ENCODE results near the gene TXNDC5. TPM values are rescaled to one million over a fixed set of nuclear protein-coding genes. Genes with fewer than 3 reads are reported as not detected.

Gene TXNDC5
- total and polyA plus RNA-seq, 2 of the 13 experiments (the other 11 are each of a cell fraction or from before 2014, with no cell fraction given) = 287 to 578 TPM

GRCh38 chr6:7851780-7852179, 58.8 kb downstream of the TXNDC5 start (continued):
- TF ChIP-seq MBD4 (IDR thresholded peaks at IDR 0.05; ENCODE audit: borderline replicate concordance, low read length) (no peak), ZBTB1 (CRISPR knock-in tag; IDR thresholded peaks at IDR 0.05; ENCODE audit: borderline replicate concordance) (no peak), CAMTA2 (CRISPR knock-in tag; IDR thresholded peaks at IDR 0.05; ENCODE audit: borderline replicate concordance) (no peak), ZNF124 (CRISPR knock-in tag; IDR thresholded peaks at IDR 0.05) (no peak)

- no peaks in the 10 kb centered on the region for H3K36me3 ChIP-seq (replicated peaks in 1 of 2; ENCODE audit: control insufficient read depth in 1 of 2, insufficient read depth in 2 of 2, low read length in 2 of 2)
- peaks cover 0 to 24% of the 10 kb centered on the region in 2 experiments; a peak in 2 of 5 replicates for H3K27me3 ChIP-seq (ENCODE audit: control insufficient read depth in 1 of 2, insufficient read depth in 2 of 2, low read length in 2 of 2)
- no peak for TF ChIP-seq ZFP1 (CRISPR knock-in tag; IDR thresholded peaks at IDR 0.05)
- TF ChIP-seq DBP (CRISPR knock-in tag; IDR thresholded peaks at IDR 0.05; ENCODE audit: not compliant biosample characterization) = no peak
- TF ChIP-seq POGK (CRISPR knock-in tag; conservative IDR thresholded peaks at IDR 0.05) = no peak
- no peak for TF ChIP-seq ZNF607 (CRISPR knock-in tag; IDR thresholded peaks at IDR 0.05; ENCODE audit: borderline replicate concordance)
- no peak for TF ChIP-seq PTBP1 (IDR thresholded peaks at IDR 0.05; ENCODE audit: low read depth, low read length, poor library complexity, severe bottlenecking)
- H3K27ac ChIP-seq (ENCODE audit: extremely low read length, insufficient read depth, low read length) = no peak overlapping the region
- CTCF ChIA-PET (ENCODE audit: low intra/inter-chr PET ratio, low total read pairs) = no interaction called here
- 2% methylated on average over 4 of the region's 4 CpGs for WGBS (ENCODE audit: low lambda C conversion rate)
- no peaks in the 10 kb centered on the region for H4K20me1 ChIP-seq (ENCODE audit: insufficient read depth, low read length)
- no peak overlapping the region for H3K4me2 ChIP-seq (ENCODE audit: low read depth, low read length)
- BruUV-seq (replicated peaks) = no TSS peak
- intact Hi-C loops (cut with micrococcal nuclease; ENCODE audit: unreplicated experiment) (no loop called here), in situ Hi-C loops (cut with HindIII; ENCODE audit: extremely low pct_ligation_motif_present, low pct_unique_long_range_greater_than_20kb) (no loop called here)
- H3K79me2 ChIP-seq (ENCODE audit: insufficient read depth, low read length) = no peaks in the 10 kb centered on the region
- ATAC-seq (no peak), DNase-seq (ENCODE audit: low spot score) (no peak), FAIRE-seq (no peak)
- H3K9me3 ChIP-seq (ENCODE audit: low read length) = peaks cover 7% of the 10 kb centered on the region
- H3K4me3 ChIP-seq (replicated peaks in 1 of 3; ENCODE audit: insufficient read depth in 1 of 3, low read depth in 2 of 3, low read length in 3 of 3) = no peak overlapping the region
- H3K9ac ChIP-seq (ENCODE audit: insufficient read depth, low read depth, low read length) = no peak overlapping the region
- H3K4me1 ChIP-seq (ENCODE audit: insufficient read depth, low read length) = no peaks in the 10 kb centered on the region
- POLR2A ChIA-PET = no interaction called here
- H2AFZ ChIP-seq (ENCODE audit: low read length) = no peak overlapping the region
These were observed 62.4 kb downstream of the TXNDC5 start for GRCh38 chr6:7848229-7848628.

Data from HepG2 (cell line).